ENCODE data around the gene DLG5. TPM values are rescaled to one million over a fixed set of nuclear protein-coding genes. Genes with fewer than 3 reads are reported as not detected.

DLG5 gene
- total and polyA plus RNA-seq, 9 of the 15 experiments (the other 6 are each of a cell fraction or from before 2014, with no cell fraction given) = 1.4 to 26.8 (median 11.2) TPM

GRCh38 chr10:77781451-77782327 is 144.9 kb downstream of the DLG5 start:
- H3K27me3 ChIP-seq (ENCODE audit: control insufficient read depth in 2 of 2, insufficient read depth in 2 of 2, low read length in 2 of 2) = no peaks in the 10 kb centered on the region
- H3K79me2 ChIP-seq (ENCODE audit: control insufficient read depth, insufficient read depth, low read length) = no peaks in the 10 kb centered on the region
- no peak overlapping the region for H3K4me2 ChIP-seq (ENCODE audit: insufficient read depth, low read length)
- no TSS peak for BruUV-seq (replicated peaks)
- no peak overlapping the region for H3K27ac ChIP-seq (ENCODE audit: extremely low read depth, low read depth, low read length)
- H2AFZ ChIP-seq (ENCODE audit: low read depth, low read length) = no peak overlapping the region
- in situ Hi-C loops (cut with MboI) = no loop called here
- ATAC-seq (no peak), DNase-seq (ENCODE audit: extremely low read depth in 1 of 4, low spot score in 3 of 4) (no peak), FAIRE-seq (no peak)
- ChIA-PET POLR2A (interaction anchor here (0.8 kb wide), 1 partner anchor 11 kb away, joined by 4 read pairs; no protein-coding TSS in a partner anchor), CTCF (ENCODE audit: low intra/inter-chr PET ratio) (no interaction called here)
- no peaks in the 10 kb centered on the region for H3K4me1 ChIP-seq (replicated peaks in 1 of 2; ENCODE audit: control insufficient read depth in 2 of 2, insufficient read depth in 2 of 2, low read length in 2 of 2)
- H3K4me3 ChIP-seq = no peak overlapping the region
- TF ChIP-seq DNMT1 (IDR thresholded peaks at IDR 0.05) (no peak), HNRNPLL (IDR thresholded peaks at IDR 0.05; ENCODE audit: low read depth, low read length, poor library complexity, severe bottlenecking) (no peak), POLR2G (IDR thresholded peaks at IDR 0.05; ENCODE audit: low read depth, low read length) (peak; percentile 47; the same call in 1 of the 2 replicates), CBX5 (IDR thresholded peaks at IDR 0.05; ENCODE audit: borderline replicate concordance, low read depth) (no peak), MAZ (CRISPR knock-in tag; conservative IDR thresholded peaks at IDR 0.05 in 1 of 2, IDR thresholded peaks at IDR 0.05 in 1 of 2) (no peak), CSDE1 (IDR thresholded peaks at IDR 0.05) (no peak), ILK (tag; IDR thresholded peaks at IDR 0.05; ENCODE audit: borderline replicate concordance, low read depth) (no peak)
- H3K36me3 ChIP-seq (ENCODE audit: control insufficient read depth, insufficient read depth, low read length) = peaks cover 7% of the 10 kb centered on the region; the same call in 2 of the 3 replicates
- no peaks in the 10 kb centered on the region for H3K9me1 ChIP-seq (ENCODE audit: control insufficient read depth, insufficient read depth, low read length)
- H4K20me1 ChIP-seq (replicated peaks; ENCODE audit: control insufficient read depth, insufficient read depth, low read length) = no peaks in the 10 kb centered on the region
- WGBS (ENCODE audit: insufficient coverage, low coverage, missing lambda C conversion rate) = 81% methylated on average over 25 of the region's 27 CpGs
- intact Hi-C loops (cut with micrococcal nuclease) = no loop called here
- no peak overlapping the region; a peak in 1 of 4 replicates for H3K9ac ChIP-seq (ENCODE audit: insufficient read depth in 1 of 2, low read depth in 2 of 2, low read length in 2 of 2)
- 0 out of 2 replicates have a peak, but pooled peaks cover 2% of the 10 kb centered on the region for H3K9me3 ChIP-seq (replicated peaks; ENCODE audit: control insufficient read depth, insufficient read depth, low read depth, low read length)
